OCI-M2 (cell line): ENCODE results near the gene CAT.

Experiments used
- DNase-seq: peaks from one replicate; lab custom pipeline; 2025; ENCODE audit not compliant: unreplicated experiment; lab: John Stamatoyannopoulos, UW

CAT gene

GRCh38 chr11:34458525-34458924 is 19.8 kb downstream of the CAT start:
- no peak for DNase-seq

- no peak for DNase-seq
Measured at GRCh38 chr11:34459507-34460162, 20.9 kb downstream of the CAT start.

- no peak for DNase-seq
Measured at GRCh38 chr11:34460278-34460677, 21.5 kb downstream of the CAT start.

GRCh38 chr11:34461215-34461614 is 22.5 kb downstream of the CAT start:
- DNase-seq: no peak

- peak; percentile 61 for DNase-seq
Measured at GRCh38 chr11:34464591-34465051, 25.9 kb downstream of the CAT start.

GRCh38 chr11:34466802-34467488 is 28.2 kb downstream of the CAT start:
- DNase-seq: no peak

- DNase-seq: no peak
Measured at GRCh38 chr11:34468209-34468841, 29.6 kb downstream of the CAT start.

- DNase-seq: no peak
Measured at GRCh38 chr11:34473603-34474169, 35.0 kb downstream of the CAT start.

GRCh38 chr11:34475656-34476055 is 36.9 kb downstream of the CAT start:
- no peak for DNase-seq

GRCh38 chr11:34476849-34477248 is 38.1 kb downstream of the CAT start:
- no peak for DNase-seq

- no peak for DNase-seq
Measured at GRCh38 chr11:34478845-34479663, 40.3 kb downstream of the CAT start.

- no peak for DNase-seq
Measured at GRCh38 chr11:34480314-34480713, 41.6 kb downstream of the CAT start.

GRCh38 chr11:34481307-34481706 is 42.6 kb downstream of the CAT start:
- no peak for DNase-seq

- no peak for DNase-seq
Measured at GRCh38 chr11:34483106-34483874, 44.6 kb downstream of the CAT start.

GRCh38 chr11:34487430-34487829 is 48.7 kb downstream of the CAT start:
- no peak for DNase-seq

GRCh38 chr11:34488855-34489557 is 50.3 kb downstream of the CAT start:
- no peak for DNase-seq

GRCh38 chr11:34490304-34490703 is 51.6 kb downstream of the CAT start:
- DNase-seq: no peak

GRCh38 chr11:34492806-34493414 is 54.2 kb downstream of the CAT start:
- DNase-seq: peak; percentile 35

- DNase-seq: no peak
Measured at GRCh38 chr11:34493468-34493867, 54.7 kb downstream of the CAT start.
